GM18498 (cell line): Measurements from ENCODE around the gene TEKT5.
"Not testable (repeated sequence)": the region's sequence is repeated elsewhere in the genome, so short reads cannot be mapped to it uniquely, and the experiment has no call there.

Experiments used
- ATAC-seq: cut with Tn5 transposase; IDR thresholded peaks from one replicate; pipeline ENCODE4 v1.9.1; 2021; ENCODE audit warnings: mild to moderate bottlenecking, moderate library complexity; ENCODE audit not compliant: unreplicated experiment

TEKT5 gene

GRCh38 chr16:10637337-10638037 lies 57.2 kb downstream of the TEKT5 start:
- ATAC-seq, result no peak

GRCh38 chr16:10635365-10636021 lies 59.2 kb downstream of the TEKT5 start:
- ATAC-seq, result no peak

GRCh38 chr16:10633429-10633828 lies 61.3 kb downstream of the TEKT5 start:
- not testable (repeated sequence) for ATAC-seq

- no peak for ATAC-seq
These were observed 62.8 kb downstream of the TEKT5 start for GRCh38 chr16:10631886-10632285.

- no peak for ATAC-seq
These were observed 65.2 kb downstream of the TEKT5 start for GRCh38 chr16:10629592-10629963.

- ATAC-seq, result no peak
These were observed 69.0 kb downstream of the TEKT5 start for GRCh38 chr16:10625595-10626357.

GRCh38 chr16:10624527-10624926 lies 70.2 kb downstream of the TEKT5 start:
- no peak for ATAC-seq

GRCh38 chr16:10623059-10623458 lies 71.7 kb downstream of the TEKT5 start:
- no peak for ATAC-seq

- no peak for ATAC-seq
These were observed 72.5 kb downstream of the TEKT5 start for GRCh38 chr16:10622036-10622921.

GRCh38 chr16:10621216-10621949 lies 73.3 kb downstream of the TEKT5 start:
- not testable (repeated sequence) for ATAC-seq

- ATAC-seq, result no peak
These were observed 74.6 kb downstream of the TEKT5 start for GRCh38 chr16:10620120-10620519.

GRCh38 chr16:10619271-10619849 lies 75.4 kb downstream of the TEKT5 start:
- ATAC-seq, result no peak

GRCh38 chr16:10618710-10619209 lies 76.0 kb downstream of the TEKT5 start:
- ATAC-seq, result no peak

- ATAC-seq, result no peak
These were observed 76.9 kb downstream of the TEKT5 start for GRCh38 chr16:10617662-10618420.

GRCh38 chr16:10616756-10617640 lies 77.7 kb downstream of the TEKT5 start:
- no peak for ATAC-seq

- ATAC-seq, result no peak
These were observed 78.3 kb downstream of the TEKT5 start for GRCh38 chr16:10616419-10616755.

- no peak for ATAC-seq
These were observed 80.0 kb downstream of the TEKT5 start for GRCh38 chr16:10614685-10615084.
